ENCODE measurements around the gene CCDC136.

The CCDC136 gene

DNA sequence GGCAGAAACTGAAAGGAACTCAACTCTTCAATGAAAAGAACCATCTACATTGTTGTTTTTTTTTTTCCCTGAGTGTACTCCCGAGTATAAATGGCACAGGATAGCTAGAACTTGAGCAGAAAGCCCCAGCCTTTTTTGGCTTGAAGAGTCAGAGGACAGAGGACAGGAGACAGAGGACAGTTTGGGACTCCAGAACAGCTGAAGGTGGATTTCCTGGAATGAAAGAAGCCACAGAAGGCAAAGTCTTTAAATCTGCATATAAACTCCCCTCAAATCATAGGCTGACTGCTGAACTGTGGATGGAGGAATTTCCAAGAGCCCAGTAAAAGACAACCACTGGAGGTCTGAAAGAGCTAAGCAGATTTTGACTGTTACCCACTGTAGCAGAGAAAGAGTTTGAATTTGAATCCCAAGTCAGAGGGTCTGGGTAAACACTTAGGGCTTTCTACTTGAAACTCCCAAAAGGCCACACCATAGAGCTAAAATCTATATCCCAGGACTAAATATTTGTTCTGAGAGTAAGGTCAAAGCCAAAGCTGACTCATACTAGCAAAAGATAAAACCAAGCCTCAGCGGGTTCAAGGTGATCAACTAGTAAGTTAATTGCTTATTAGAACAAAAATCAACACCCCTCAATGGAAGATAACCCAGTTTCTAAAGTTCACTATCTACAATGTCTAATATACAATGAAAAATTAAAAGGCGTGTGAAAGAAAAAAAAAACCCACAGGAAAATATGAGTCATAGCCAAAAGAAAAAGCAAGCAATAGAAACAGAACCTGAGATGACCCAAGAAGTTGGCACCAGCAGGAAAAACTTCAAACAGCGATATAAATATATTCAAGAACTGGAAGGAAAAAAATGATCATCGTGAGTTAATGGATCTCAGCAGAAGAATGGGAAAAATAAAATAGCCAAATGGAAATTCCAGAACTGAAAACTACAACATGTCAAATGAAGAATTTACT is 14.3 kb upstream of the CCDC136 start:
- no peak for DNase-seq

GRCh38 chr7:128778946-128779345 is 12.8 kb upstream of the CCDC136 start:
- no peak for DNase-seq

DNA sequence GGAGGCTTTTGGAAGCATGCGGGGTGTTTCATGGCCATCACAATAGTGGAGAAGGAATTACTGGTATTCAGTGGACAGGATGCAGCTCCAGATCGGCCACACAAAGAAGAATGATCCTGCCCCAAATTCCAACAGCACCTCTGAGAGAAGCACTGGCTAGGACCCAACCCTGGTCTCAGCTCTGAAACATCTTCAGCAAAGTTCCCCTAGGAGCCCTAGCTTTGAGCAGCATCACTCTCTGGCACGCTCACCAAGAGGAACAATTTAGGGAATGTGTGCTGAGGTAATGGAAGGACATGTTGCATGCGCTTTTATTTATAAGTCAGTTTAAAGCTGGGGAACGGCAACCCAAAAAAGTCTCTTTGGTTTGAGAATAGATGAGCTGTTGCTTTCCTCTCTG is 10.6 kb upstream of the CCDC136 start:
- DNase-seq, result no peak

- DNase-seq, result no peak
Measured at GRCh38 chr7:128781851-128782250, 9.9 kb upstream of the CCDC136 start.

GRCh38 chr7:128783143-128783861 is 8.5 kb upstream of the CCDC136 start:
- no peak for DNase-seq

DNA sequence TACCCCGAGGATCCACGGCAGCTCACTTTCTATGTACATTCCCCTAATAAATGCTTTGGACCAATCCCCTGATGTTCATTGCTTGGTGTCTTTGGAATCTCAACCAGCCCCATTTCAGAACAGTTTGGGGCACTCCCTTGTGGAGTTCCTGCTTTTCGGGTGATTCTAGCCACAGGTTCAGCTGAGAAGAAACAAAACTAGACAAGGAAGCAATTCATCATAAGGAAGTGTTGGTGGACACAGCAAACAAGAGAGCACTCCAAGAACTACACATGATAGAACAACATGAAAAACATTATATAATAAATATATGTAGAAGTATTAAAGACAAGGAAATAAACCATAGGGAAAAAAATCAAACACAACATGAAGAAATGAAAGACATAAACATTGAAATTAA is 6.0 kb upstream of the CCDC136 start:
- no peak for DNase-seq

DNA sequence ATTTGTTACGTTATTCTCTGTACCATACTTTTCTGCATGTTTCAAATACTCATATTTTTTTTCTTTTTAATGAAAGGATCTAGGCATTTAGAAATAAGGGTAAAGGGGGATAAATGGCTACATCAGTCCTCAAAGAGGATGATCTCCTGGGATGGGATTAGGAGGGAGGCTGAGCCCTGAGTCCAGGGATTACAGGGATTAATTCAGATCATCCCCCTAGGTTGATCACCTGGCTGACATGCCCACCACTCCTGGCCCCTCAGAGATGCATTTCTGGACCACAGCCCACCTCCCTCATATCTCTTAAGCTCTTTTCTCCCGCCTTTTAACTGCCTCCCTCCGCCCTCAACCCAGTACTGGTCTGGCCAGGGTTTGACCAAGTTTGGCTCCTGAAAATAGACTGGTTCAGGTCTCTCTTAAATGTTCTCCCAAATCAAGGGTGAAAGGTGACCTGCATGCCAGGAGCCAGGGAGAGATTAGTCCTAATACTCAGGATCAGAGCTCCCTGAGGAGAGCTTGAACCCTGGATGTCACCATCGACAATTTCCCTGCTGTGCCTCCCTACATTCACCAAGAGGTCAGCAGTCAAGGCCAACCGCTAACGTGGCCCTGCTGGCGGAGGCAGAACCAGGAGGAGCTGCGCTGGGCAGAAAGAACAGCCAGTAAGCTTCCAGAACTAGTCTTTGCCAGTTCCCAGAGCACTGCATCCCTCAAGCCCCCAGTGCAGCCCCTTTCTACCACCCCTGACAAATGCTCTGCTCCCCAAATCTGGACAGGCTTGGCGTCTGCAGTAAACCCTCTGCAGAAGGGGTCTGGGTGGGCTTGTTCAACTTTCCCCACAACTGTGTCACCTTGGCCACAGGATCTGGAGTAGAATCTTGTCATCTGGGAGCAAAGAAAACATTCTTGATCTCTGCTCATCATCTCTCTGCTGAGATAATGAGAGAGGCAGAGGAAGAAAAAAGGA is 3.0 kb upstream of the CCDC136 start:
- no peak for DNase-seq

DNA sequence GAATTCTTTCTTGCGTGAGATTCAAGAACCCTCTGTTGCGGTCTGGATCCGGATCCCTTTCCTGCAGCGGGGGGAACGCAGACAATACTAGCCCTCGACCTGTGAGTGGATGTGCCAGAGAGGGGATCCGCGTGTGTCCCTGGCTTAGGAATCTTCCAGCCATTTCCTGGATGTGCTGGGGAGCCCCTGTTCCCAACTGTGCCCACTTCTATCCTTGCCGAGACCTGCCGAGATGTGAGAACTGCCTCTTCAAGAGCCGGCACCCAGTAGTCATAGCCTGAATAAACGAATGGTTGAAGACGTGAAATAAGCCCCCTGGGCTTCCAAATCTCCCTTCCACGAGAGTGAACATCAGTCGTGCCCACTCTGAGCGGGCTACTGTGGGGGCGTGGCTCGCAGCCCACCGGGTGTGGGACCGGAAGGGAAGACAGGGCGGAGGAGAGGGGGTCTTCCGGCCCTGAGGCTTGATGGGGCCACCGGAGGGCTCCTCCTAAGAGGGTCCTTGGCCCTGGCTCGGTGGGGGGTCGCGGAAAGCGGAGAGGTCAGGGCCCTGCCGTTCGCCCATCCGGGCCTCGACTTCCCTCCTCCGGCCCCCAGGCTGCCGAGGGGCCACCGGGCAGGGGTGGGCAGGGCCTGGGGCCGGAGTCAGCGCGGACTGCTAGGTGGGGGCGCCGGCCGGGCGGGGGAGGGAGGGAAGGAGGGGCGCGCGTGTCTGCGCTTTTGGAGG is 1.3 kb upstream of the CCDC136 start:
- no peak for DNase-seq

DNA sequence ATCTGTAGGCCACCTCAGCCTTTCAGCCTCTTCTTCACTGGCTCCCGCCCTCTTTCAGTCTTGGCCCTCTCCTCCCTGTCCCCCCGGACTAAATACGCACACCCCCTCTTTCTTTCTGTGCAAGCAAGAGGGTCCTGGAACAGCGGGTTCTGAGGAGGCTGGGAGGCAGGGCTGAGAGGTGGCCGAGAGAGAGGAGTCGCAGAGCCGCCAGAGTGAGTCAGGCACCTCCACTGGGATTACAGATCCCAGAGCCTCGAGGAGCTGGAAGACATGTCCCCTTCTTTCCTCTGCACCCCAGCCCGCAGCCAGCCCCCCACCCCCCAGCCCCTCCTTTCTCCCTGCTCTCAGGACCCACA is 182 bp downstream of the CCDC136 start:
- no peak for DNase-seq

DNA sequence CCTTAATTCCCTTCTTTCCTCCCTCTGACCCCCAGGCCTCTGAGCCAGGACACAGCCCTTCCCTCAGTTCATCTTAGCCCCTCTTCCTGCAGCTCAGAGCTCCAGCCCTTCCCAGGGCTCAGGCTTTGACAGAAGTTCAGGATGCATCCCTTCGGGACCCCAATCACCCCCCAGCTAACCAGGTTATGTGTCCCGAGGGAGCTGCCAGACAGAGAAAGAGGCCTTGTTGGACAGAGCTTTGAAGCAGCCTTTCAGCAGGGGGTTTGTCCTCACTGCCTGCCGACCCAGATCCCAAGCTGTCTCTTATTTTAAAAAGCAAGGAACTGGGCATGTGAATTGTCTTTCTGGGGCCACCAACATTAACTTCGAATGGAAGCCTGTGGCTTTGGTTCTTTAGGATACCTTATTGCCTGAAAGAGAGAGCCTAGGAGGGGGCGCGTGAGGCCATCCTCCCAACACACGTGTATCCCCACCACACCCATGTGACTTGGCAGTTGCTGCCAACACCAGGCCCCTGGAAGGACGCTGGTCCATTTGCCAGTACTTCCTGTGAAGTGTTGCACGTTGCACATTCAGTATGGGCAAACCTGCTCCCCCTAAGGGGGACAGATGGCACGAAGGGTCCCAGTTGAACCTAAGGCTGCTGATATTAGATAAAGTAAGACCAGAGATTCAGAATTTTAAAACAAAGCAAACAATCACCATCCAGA is 858 bp downstream of the CCDC136 start:
- no peak for DNase-seq

GRCh38 chr7:128793181-128793547 is 1.4 kb downstream of the CCDC136 start:
- DNase-seq, result no peak

GRCh38 chr7:128794020-128794419 is 2.3 kb downstream of the CCDC136 start:
- no peak for DNase-seq

DNA sequence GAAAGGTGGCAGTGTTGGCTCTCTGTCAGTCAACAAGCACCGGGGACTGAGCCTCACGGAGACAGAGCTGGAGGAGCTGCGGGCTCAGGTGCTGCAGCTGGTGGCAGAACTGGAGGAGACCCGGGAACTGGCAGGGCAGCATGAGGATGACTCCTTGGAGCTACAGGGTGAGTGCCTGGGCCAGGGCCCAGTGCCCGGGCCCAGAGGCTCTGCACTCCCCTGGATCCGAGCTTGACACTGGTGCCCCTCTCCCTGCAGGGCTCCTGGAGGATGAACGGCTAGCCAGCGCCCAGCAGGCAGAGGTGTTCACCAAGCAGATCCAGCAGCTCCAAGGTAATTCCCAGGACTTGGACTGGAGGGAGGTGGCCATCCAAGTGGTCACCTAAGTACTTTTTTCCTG is 2.7 kb downstream of the CCDC136 start:
- DNase-seq, result no peak

DNA sequence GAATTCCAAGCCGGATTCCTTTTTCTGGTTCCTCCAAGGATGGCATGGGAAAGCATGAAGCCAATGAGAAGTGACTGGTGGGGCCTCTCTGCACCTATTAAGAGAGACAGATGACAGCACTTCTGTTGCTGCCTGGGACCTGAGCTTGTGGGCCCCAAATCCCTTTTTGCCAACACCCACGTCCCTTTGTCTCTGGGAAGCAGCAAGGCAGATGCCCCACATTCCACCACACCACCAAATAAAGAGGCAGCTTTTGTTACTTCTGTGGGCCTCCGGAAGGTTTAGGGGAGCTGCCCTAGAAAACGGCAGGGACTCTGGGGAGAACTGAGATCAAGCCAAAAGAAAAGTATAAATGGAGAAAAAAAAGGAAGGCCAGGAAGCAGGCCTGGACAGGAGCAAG is 3.4 kb downstream of the CCDC136 start:
- DNase-seq, result no peak

GRCh38 chr7:128796327-128796726 is 4.6 kb downstream of the CCDC136 start:
- no peak for DNase-seq

DNA sequence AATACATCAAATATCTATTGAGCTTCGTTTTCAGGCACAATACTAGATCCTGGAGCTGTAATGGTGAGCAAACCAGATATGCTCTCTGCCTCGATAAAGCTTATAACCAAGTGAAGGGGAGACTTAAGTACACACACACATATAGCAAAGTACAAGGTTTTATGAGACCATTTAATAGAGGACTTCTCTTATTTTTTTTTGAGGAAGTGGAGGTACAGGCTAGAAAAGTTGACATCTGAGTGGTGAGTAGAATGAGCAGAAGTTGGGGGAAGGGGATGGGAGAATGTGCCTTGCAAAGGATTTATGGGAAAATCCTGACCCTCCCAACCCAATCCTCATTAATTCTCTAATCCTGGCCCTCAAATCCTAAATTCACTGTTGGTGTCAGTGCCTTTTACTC is 7.7 kb downstream of the CCDC136 start:
- no peak for DNase-seq

DNA sequence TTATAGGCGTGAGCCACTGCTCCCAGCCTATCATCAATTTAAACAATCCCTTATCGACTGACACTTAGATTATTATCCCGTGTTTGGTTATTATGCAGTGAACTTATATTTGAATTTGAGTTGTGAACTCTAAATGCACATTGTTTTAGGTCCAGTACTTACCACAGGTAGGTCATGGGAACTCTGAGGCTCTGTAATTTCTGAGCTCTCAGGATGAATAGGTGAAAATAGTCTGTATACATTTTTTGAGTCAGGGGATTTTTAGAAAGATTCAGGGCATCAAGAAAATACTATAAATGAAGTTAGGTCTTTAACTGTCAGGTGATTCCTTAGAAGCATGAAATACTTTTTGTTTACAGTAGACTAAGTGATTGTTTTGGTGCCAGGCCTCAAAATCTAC is 8.8 kb downstream of the CCDC136 start:
- DNase-seq, result no peak

- DNase-seq, result no peak
Measured at GRCh38 chr7:128801003-128801402, 9.2 kb downstream of the CCDC136 start.

GRCh38 chr7:128801667-128802418 is 10.1 kb downstream of the CCDC136 start:
- DNase-seq, result no peak

DNA sequence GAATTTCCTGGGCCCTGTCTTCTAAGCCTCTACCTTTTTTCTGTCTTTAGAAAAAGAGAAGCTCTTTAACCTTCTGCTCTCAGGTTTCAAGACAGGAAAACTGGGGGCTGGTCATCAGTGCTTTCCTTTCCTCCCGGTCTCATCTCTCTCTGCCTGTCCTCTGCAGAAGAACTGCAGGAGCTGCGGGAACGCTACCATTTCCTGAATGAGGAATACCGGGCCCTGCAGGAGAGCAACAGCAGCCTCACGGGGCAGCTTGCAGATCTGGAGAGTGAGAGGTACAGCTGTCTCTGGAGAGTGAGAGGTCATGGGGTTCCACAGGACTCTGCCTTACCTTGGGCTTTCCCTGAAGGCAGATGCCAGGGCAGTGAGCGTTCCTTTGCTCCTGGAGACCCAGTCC is 12.7 kb downstream of the CCDC136 start:
- DNase-seq, result no peak

DNA sequence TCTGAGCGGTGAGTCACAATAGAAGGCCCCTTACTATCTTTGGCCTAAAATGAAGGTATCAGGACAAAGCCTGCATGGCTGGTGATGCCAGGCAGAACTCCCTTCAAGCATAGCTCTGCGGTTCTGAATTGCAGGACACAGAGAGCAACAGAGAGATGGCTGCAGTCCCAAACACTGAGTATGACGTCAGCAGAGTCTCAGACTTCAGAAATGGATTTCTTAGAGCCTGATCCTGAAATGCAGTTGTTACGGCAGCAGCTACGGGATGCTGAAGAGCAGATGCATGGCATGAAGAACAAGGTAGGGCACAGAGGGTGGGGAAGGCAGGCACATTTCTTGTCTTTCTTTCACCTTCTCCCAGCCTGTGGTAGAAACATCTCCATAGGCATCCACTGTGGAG is 13.5 kb downstream of the CCDC136 start:
- DNase-seq, result no peak

All from stimulated activated CD4-positive, alpha-beta T cell treated with anti-CD3 and anti-CD28 coated beads, Interleukin-4, amount 100 ng/mL, for 1 hour (primary cell).